ENCODE measurements around the gene SFXN4. TPM values are rescaled to one million over a fixed set of nuclear protein-coding genes. Genes with fewer than 3 reads are reported as not detected.
"Not testable (repeated sequence)": the region's sequence is repeated elsewhere in the genome, so short reads cannot be mapped to it uniquely, and the experiment has no call there.

The SFXN4 gene
- total RNA-seq, 2 experiments from 2014 or later = 35.0 to 36.7 TPM

DNA sequence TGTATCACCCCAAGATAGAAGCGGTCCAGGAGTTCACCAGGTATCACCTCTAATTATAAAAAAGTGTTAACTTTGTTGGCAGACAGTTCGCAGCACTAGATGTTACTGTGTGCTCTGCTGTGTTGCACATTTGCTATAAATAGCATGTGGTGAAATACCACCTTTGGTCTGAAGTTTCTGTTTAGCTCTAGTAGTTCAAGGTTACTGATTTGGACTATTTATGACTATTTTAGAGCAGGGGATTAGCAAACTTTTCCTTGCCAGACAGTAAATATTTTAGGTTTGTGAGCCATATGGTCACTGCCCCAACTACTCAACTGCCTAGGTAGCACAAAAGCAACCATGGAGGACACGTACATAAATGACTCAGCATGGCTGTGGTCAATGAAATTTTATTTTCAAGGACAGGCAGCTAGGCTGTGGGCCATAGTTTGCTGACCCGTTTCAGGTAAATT lies 45.1 kb downstream of the SFXN4 start:
- ChIA-PET POLR2A (interaction anchor here (0.6 to 0.8 kb wide), 3 partner anchors 11 to 44 kb away, joined by 3 to 5 read pairs (median 4); no protein-coding TSS in a partner anchor), CTCF (no interaction called here)
- no peak overlapping the region for H3K4me3 Mint-ChIP-seq
- peak overlapping the region; percentile 56 for H3K27ac Mint-ChIP-seq
- peak; percentile 80 for ATAC-seq
- H3K36me3 Mint-ChIP-seq (ENCODE audit: low read depth) = peaks cover 51% of the 10 kb centered on the region
- H3K4me1 Mint-ChIP-seq (ENCODE audit: low read depth) = peaks cover 12% of the 10 kb centered on the region
- H3K9me3 Mint-ChIP-seq (ENCODE audit: insufficient read depth) = no peaks in the 10 kb centered on the region
- no peak for DNase-seq
- H3K27me3 Mint-ChIP-seq (ENCODE audit: low read depth) = no peaks in the 10 kb centered on the region

DNA sequence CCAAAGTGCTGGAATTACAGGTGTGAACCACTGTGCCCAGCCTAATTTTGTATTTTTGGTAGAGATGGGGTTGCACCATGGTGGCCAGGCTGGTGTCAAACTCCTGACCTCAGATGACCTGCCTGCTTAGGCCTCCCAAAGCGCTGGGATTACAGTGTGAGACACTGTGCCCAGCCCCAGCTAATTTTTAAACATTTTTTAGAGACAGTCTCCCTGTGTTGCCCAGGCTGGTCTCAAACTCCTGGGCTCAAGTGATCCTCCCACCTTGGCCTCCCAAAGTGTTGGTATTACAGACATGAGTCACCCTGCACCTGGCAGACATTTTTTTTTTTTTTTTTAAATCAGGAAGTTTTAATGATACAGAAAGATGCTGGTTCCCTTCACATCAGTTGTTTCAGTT lies 46.1 kb downstream of the SFXN4 start:
- H3K27me3 Mint-ChIP-seq (ENCODE audit: low read depth) = no peaks in the 10 kb centered on the region
- peaks cover 56% of the 10 kb centered on the region for H3K36me3 Mint-ChIP-seq (ENCODE audit: low read depth)
- peaks cover 16% of the 10 kb centered on the region for H3K4me1 Mint-ChIP-seq (ENCODE audit: low read depth)
- H3K9me3 Mint-ChIP-seq (ENCODE audit: insufficient read depth) = no peaks in the 10 kb centered on the region
- no peak overlapping the region for H3K4me3 Mint-ChIP-seq
- CTCF ChIA-PET = no interaction called here
- no peak for ATAC-seq
- POLR2A ChIA-PET = interaction anchor here (0.7 kb wide), 1 partner anchor 46 kb away, joined by 3 read pairs; no protein-coding TSS in a partner anchor
- DNase-seq = no peak
- peak overlapping the region; percentile 43 for H3K27ac Mint-ChIP-seq

GRCh38 chr10:119118231-119118630 lies 47.3 kb downstream of the SFXN4 start:
- ATAC-seq (no peak), DNase-seq (no peak)
- H3K4me3 Mint-ChIP-seq = no peak overlapping the region
- H3K27ac Mint-ChIP-seq = peak overlapping the region; percentile 25
- peaks cover 64% of the 10 kb centered on the region for H3K36me3 Mint-ChIP-seq (ENCODE audit: low read depth)
- H3K27me3 Mint-ChIP-seq (ENCODE audit: low read depth) = no peaks in the 10 kb centered on the region
- H3K9me3 Mint-ChIP-seq (ENCODE audit: insufficient read depth) = no peaks in the 10 kb centered on the region
- peaks cover 26% of the 10 kb centered on the region for H3K4me1 Mint-ChIP-seq (ENCODE audit: low read depth)
- ChIA-PET POLR2A (no interaction called here), CTCF (interaction anchor here (1.0 kb wide), 1 partner anchor 8 kb away, joined by 3 read pairs; no protein-coding TSS in a partner anchor)

GRCh38 chr10:119116326-119116951 lies 49.1 kb downstream of the SFXN4 start:
- no peak for ATAC-seq
- H3K4me3 Mint-ChIP-seq = no peak overlapping the region
- H3K9me3 Mint-ChIP-seq (ENCODE audit: insufficient read depth) = no peaks in the 10 kb centered on the region
- H3K4me1 Mint-ChIP-seq (ENCODE audit: low read depth) = peaks cover 26% of the 10 kb centered on the region
- peaks cover 57% of the 10 kb centered on the region for H3K36me3 Mint-ChIP-seq (ENCODE audit: low read depth)
- H3K27me3 Mint-ChIP-seq (ENCODE audit: low read depth) = no peaks in the 10 kb centered on the region
- POLR2A ChIA-PET = no interaction called here
- H3K27ac Mint-ChIP-seq = no peak overlapping the region
- CTCF ChIA-PET = no interaction called here
- no peak for DNase-seq

GRCh38 chr10:119115926-119116325 lies 49.6 kb downstream of the SFXN4 start:
- ChIA-PET CTCF (no interaction called here), POLR2A (no interaction called here)
- no peak overlapping the region for H3K4me3 Mint-ChIP-seq
- no peak overlapping the region for H3K27ac Mint-ChIP-seq
- H3K4me1 Mint-ChIP-seq (ENCODE audit: low read depth) = peaks cover 26% of the 10 kb centered on the region
- no peaks in the 10 kb centered on the region for H3K9me3 Mint-ChIP-seq (ENCODE audit: insufficient read depth)
- DNase-seq = no peak
- ATAC-seq = no peak
- H3K36me3 Mint-ChIP-seq (ENCODE audit: low read depth) = peaks cover 56% of the 10 kb centered on the region
- no peaks in the 10 kb centered on the region for H3K27me3 Mint-ChIP-seq (ENCODE audit: low read depth)

GRCh38 chr10:119113751-119114732 lies 51.5 kb downstream of the SFXN4 start:
- ChIA-PET POLR2A (interaction anchor here (1.3 to 1.8 kb wide), 2 partner anchors 10 to 18 kb away, joined by 4 to 7 read pairs; partner anchors contain the start of gene DENND10), CTCF (no interaction called here)
- H3K36me3 Mint-ChIP-seq (ENCODE audit: low read depth) = peaks cover 50% of the 10 kb centered on the region
- H3K4me1 Mint-ChIP-seq (ENCODE audit: low read depth) = peaks cover 14% of the 10 kb centered on the region
- no peak overlapping the region for H3K4me3 Mint-ChIP-seq
- H3K27ac Mint-ChIP-seq = peak overlapping the region; percentile 70
- no peaks in the 10 kb centered on the region for H3K9me3 Mint-ChIP-seq (ENCODE audit: insufficient read depth)
- DNase-seq (no peak), ATAC-seq (peak; percentile 49)
- no peaks in the 10 kb centered on the region for H3K27me3 Mint-ChIP-seq (ENCODE audit: low read depth)

GRCh38 chr10:119112056-119112455 lies 53.5 kb downstream of the SFXN4 start:
- Mint-ChIP-seq H3K27me3 (ENCODE audit: low read depth) (no peaks in the 10 kb centered on the region), H3K9me3 (ENCODE audit: insufficient read depth) (no peaks in the 10 kb centered on the region), H3K4me3 (no peak overlapping the region), H3K27ac (no peak overlapping the region), H3K36me3 (ENCODE audit: low read depth) (peaks cover 47% of the 10 kb centered on the region), H3K4me1 (ENCODE audit: low read depth) (peaks cover 18% of the 10 kb centered on the region)
- CTCF ChIA-PET = no interaction called here
- DNase-seq (no peak), ATAC-seq (no peak)
- POLR2A ChIA-PET = no interaction called here

DNA sequence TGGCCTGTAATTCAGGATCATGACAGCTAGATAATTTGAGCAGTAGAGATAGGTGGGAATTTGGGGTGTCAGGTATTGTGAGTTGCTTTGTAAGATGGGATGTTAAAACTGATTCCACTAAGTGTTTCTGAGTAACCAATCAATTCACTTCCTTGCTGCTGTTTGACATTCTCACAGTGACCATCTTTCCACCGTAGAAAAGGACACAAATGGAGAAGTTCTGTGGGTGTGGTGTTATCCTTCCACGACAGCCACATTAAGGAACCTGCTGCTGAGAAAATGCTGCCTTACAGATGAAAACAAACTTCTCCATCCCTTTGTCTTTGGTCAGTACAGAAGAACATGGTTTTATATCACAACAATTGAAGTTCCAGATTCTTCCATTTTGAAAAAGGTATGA lies 57.7 kb downstream of the SFXN4 start:
- H3K9me3 Mint-ChIP-seq (ENCODE audit: insufficient read depth); CTCF ChIA-PET; H3K4me3 Mint-ChIP-seq; ATAC-seq; POLR2A ChIA-PET; DNase-seq; H3K27me3 Mint-ChIP-seq (ENCODE audit: low read depth); H3K27ac Mint-ChIP-seq: not testable (repeated sequence)
- H3K4me1 Mint-ChIP-seq (ENCODE audit: low read depth) = peaks cover 21% of the 10 kb centered on the region
- H3K36me3 Mint-ChIP-seq (ENCODE audit: low read depth) = peaks cover 25% of the 10 kb centered on the region

DNA sequence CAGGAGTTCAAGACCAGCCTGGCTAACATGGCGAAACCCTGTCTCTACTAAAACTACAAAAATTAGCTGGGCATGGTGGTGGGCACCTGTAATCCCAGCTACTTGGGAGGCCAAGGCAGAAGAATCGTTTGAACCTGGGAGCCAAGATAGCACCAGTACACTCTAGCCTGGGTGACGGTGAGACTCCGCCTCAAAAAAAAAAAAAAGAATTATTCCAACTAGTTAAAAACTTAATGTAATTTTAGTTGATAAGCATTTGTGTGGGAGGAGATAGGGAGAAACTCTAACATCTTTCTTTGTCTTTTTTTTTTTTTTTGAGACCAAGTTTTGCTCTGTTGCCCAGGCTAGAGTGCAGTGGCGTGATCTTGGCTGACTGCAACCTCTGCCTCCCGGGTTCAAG lies 58.4 kb downstream of the SFXN4 start:
- H3K4me3 Mint-ChIP-seq; DNase-seq; H3K27me3 Mint-ChIP-seq (ENCODE audit: low read depth); H3K9me3 Mint-ChIP-seq (ENCODE audit: insufficient read depth); CTCF ChIA-PET; H3K27ac Mint-ChIP-seq; ATAC-seq: not testable (repeated sequence)
- Mint-ChIP-seq H3K4me1 (ENCODE audit: low read depth) (peaks cover 22% of the 10 kb centered on the region), H3K36me3 (ENCODE audit: low read depth) (peaks cover 24% of the 10 kb centered on the region)
- POLR2A ChIA-PET = interaction anchor here (4.4 kb wide), 1 partner anchor 28 kb away, joined by 34 read pairs; the partner anchor contains the start of gene EIF3A

DNA sequence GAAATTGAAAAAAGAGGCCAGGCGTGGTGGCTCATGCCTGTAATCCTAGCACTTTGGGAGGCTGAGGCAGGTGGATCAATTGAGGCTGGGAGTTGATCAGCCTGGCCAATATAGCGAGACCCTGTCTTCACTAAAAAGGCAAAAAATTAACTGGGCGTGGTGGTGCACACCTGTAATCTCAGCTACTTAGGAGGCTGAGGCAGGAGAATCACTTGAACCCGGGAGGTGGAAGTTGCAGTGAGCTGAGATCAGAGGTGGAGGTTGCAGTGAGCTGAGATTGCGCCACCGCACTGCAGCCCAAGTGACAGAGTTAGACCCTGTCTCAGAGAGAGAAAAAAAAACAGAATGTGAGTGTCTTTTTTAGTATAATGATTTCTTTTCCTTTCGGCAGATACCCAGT lies 59.6 kb downstream of the SFXN4 start:
- not testable (repeated sequence) for H3K27ac Mint-ChIP-seq; H3K9me3 Mint-ChIP-seq (ENCODE audit: insufficient read depth); H3K27me3 Mint-ChIP-seq (ENCODE audit: low read depth); DNase-seq; ATAC-seq
- Mint-ChIP-seq H3K36me3 (ENCODE audit: low read depth) (peaks cover 19% of the 10 kb centered on the region), H3K4me1 (ENCODE audit: low read depth) (peaks cover 23% of the 10 kb centered on the region), H3K4me3 (peak overlapping the region; percentile 78)
- ChIA-PET POLR2A (interaction anchor here (0.7 to 4.4 kb wide), 2 partner anchors 27 to 58 kb away, joined by 3 to 34 read pairs; partner anchors contain the start of gene EIF3A), CTCF (interaction anchor here (1.5 kb wide), 1 partner anchor 25 kb away, joined by 4 read pairs; no protein-coding TSS in a partner anchor)

- ATAC-seq (no peak), DNase-seq (no peak)
- POLR2A ChIA-PET = interaction anchor here (0.8 to 4.4 kb wide), 10 partner anchors 9 to 101 kb away, joined by 3 to 37 read pairs (median 4); partner anchors contain the start of genes EIF3A and SFXN4
Measured at GRCh38 chr10:119105155-119105554, 60.4 kb downstream of the SFXN4 start.

More at GRCh38 chr10:119105155-119105554, 60.4 kb downstream of the SFXN4 start:
- CTCF ChIA-PET = interaction anchor here (0.8 to 1.5 kb wide), 3 partner anchors 9 to 84 kb away, joined by 3 to 5 read pairs (median 3); no protein-coding TSS in a partner anchor
- Mint-ChIP-seq H3K4me1 (ENCODE audit: low read depth) (peaks cover 31% of the 10 kb centered on the region), H3K9me3 (ENCODE audit: insufficient read depth) (no peaks in the 10 kb centered on the region), H3K27ac (no peak overlapping the region), H3K36me3 (ENCODE audit: low read depth) (peaks cover 18% of the 10 kb centered on the region), H3K4me3 (peak overlapping the region; percentile 78), H3K27me3 (ENCODE audit: low read depth) (peaks cover 2% of the 10 kb centered on the region)
